ENCODE data around the gene PRKCH.

The PRKCH gene

GRCh38 chr14:61493239-61493638 is 171.9 kb downstream of the PRKCH start:
- no peak for DNase-seq (ENCODE audit: low spot score)

- no peak for DNase-seq (ENCODE audit: low spot score)
Measured at GRCh38 chr14:61494018-61494417, 172.6 kb downstream of the PRKCH start.

- no peak for DNase-seq (ENCODE audit: low spot score)
Measured at GRCh38 chr14:61495809-61496208, 174.4 kb downstream of the PRKCH start.

- DNase-seq (ENCODE audit: low spot score) = no peak
Measured at GRCh38 chr14:61498303-61498702, 176.9 kb downstream of the PRKCH start.

- DNase-seq (ENCODE audit: low spot score) = no peak
Measured at GRCh38 chr14:61498811-61499210, 177.4 kb downstream of the PRKCH start.

- no peak for DNase-seq (ENCODE audit: low spot score)
Measured at GRCh38 chr14:61499991-61500390, 178.6 kb downstream of the PRKCH start.

GRCh38 chr14:61501714-61502458 is 180.5 kb downstream of the PRKCH start:
- no peak for DNase-seq (ENCODE audit: low spot score)

- no peak for DNase-seq (ENCODE audit: low spot score)
Measured at GRCh38 chr14:61502459-61503093, 181.2 kb downstream of the PRKCH start.

GRCh38 chr14:61503167-61503801 is 181.9 kb downstream of the PRKCH start:
- DNase-seq (ENCODE audit: low spot score) = no peak

- DNase-seq (ENCODE audit: low spot score) = no peak
Measured at GRCh38 chr14:61504901-61505300, 183.5 kb downstream of the PRKCH start.

GRCh38 chr14:61505815-61506809 is 184.7 kb downstream of the PRKCH start:
- DNase-seq (ENCODE audit: low spot score) = no peak

- DNase-seq (ENCODE audit: low spot score) = no peak
Measured at GRCh38 chr14:61508526-61508925, 187.1 kb downstream of the PRKCH start.

GRCh38 chr14:61510736-61511557 is 189.6 kb downstream of the PRKCH start:
- no peak for DNase-seq (ENCODE audit: low spot score)

- no peak for DNase-seq (ENCODE audit: low spot score)
Measured at GRCh38 chr14:61511558-61511948, 190.2 kb downstream of the PRKCH start.

GRCh38 chr14:61512026-61512834 is 190.9 kb downstream of the PRKCH start:
- no peak for DNase-seq (ENCODE audit: low spot score)

- DNase-seq (ENCODE audit: low spot score) = no peak
Measured at GRCh38 chr14:61513986-61514830, 192.8 kb downstream of the PRKCH start.

GRCh38 chr14:61514927-61515326 is 193.5 kb downstream of the PRKCH start:
- no peak for DNase-seq (ENCODE audit: low spot score)

GRCh38 chr14:61515436-61516117 is 194.2 kb downstream of the PRKCH start:
- no peak for DNase-seq (ENCODE audit: low spot score)
